Measurements from ENCODE around the gene BEGAIN. TPM values are rescaled to one million over a fixed set of nuclear protein-coding genes. Genes with fewer than 3 reads are reported as not detected.

Gene BEGAIN
- total and polyA plus RNA-seq, 12 donors = 0.39 to 59.0 (median 2.7) TPM

DNA sequence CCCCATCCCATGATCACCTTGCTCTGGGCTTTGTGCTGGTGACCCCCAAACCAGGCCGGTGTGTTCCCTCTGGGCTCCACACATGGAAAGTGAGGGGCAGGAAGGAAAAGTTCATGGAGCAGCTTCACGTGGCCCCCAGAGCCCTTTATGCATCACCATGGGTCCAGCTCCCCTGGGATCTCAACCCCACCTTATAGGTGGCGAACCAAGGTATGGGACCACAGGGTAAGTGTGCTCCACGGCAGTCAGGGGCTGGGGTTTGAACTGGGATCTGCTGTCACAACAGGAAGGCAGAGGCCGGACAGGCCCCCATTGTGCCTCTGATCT lies 7.4 kb upstream of the BEGAIN start:
- Histone ChIP-seq H3K4me3 (no peak overlapping the region), H3K36me3 (replicated peaks in 1 of 2) (no peaks in the 10 kb centered on the region), H3K27ac (no peak overlapping the region), H3K4me1 (replicated peaks in 1 of 2) (no peaks in the 10 kb centered on the region), H3K9me3 (replicated peaks in 1 of 3) (no peaks in the 10 kb centered on the region), H3K27me3 (no peaks in the 10 kb centered on the region)
- TF ChIP-seq POLR2A (IDR thresholded peaks at IDR 0.05) (no peak), CTCF (IDR thresholded peaks at IDR 0.05) (no peak)
- WGBS, 4 donors = 78 to 92% (median 83%) methylated on average over 3 to 5 of the region's 5 CpGs
- DNase-seq = no peak
- intact Hi-C loops (cut with DNase I) = no loop called here

DNA sequence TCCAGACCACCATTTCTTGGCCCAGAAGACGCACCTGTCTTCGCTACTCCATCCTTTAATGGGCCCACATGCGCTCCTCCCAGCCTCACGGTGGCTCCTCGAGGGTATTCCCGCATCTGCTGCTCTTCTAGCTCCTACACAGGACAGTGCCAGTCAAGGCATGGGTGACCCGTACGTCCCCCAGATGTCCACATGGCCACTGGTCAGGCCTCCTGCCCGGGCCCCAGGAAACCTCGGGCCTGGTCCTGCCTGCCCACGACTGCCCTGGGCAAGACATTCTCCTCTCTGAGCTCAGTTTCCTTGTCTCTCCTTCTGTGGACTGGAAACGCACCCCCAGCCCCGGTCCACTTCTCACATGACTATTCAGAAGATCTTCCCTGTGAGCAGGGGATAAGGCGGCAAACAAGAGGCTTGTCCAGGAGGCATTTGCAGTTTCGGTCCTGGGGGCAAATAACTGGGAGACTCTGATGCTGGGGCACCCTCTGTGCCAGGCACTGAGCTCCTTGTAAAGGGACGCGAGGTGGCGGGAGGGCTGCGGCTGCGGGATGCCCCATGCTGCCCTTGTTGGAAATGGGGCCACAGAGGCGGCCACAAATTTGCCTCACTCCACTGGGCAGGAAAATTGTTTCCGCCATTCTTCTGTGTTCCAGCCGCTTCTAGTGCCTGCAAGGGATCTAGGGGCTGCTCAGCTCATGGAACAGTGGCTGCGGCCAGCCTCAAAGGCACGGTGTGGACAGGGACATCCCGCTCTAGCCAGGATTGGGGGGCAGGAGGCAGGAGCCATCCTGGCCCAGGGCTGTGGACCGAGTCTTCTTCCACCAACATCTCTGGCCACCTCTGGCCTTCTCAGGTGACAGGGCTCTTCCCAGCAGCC lies 6.8 kb upstream of the BEGAIN start:
- Histone ChIP-seq H3K4me3 (no peak overlapping the region), H3K4me1 (replicated peaks in 1 of 2) (no peaks in the 10 kb centered on the region), H3K27ac (no peak overlapping the region), H3K9me3 (replicated peaks in 1 of 3) (no peaks in the 10 kb centered on the region), H3K36me3 (replicated peaks in 1 of 2) (no peaks in the 10 kb centered on the region), H3K27me3 (no peaks in the 10 kb centered on the region)
- TF ChIP-seq CTCF (IDR thresholded peaks at IDR 0.05) = no peak
- TF ChIP-seq POLR2A (IDR thresholded peaks at IDR 0.05) = no peak
- intact Hi-C loops (cut with DNase I) = no loop called here
- no peak for DNase-seq
- 86 to 90% (median 89%) methylated on average over 19 to 27 of the region's 27 CpGs for WGBS, 4 donors

- no peak for TF ChIP-seq CTCF (IDR thresholded peaks at IDR 0.05)
- no peak for TF ChIP-seq POLR2A (IDR thresholded peaks at IDR 0.05)
- Histone ChIP-seq H3K36me3 (replicated peaks in 1 of 2) (no peaks in the 10 kb centered on the region), H3K9me3 (replicated peaks in 1 of 3) (no peaks in the 10 kb centered on the region), H3K27ac (no peak overlapping the region), H3K27me3 (no peaks in the 10 kb centered on the region), H3K4me3 (no peak overlapping the region), H3K4me1 (replicated peaks in 1 of 2) (no peaks in the 10 kb centered on the region)
- WGBS, 4 donors = 50 to 68% (median 58%) methylated on average over 3 to 4 of the region's 4 CpGs
- DNase-seq = no peak
- intact Hi-C loops (cut with DNase I) = no loop called here
Measured at GRCh38 chr14:100592972-100593371, 5.8 kb upstream of the BEGAIN start.

GRCh38 chr14:100592461-100592891 lies 5.3 kb upstream of the BEGAIN start:
- intact Hi-C loops (cut with DNase I) = no loop called here
- no peaks in the 10 kb centered on the region for H3K4me1 ChIP-seq (replicated peaks in 1 of 2)
- H3K36me3 ChIP-seq (replicated peaks in 1 of 2) = no peaks in the 10 kb centered on the region
- no peak overlapping the region for H3K27ac ChIP-seq
- no peak overlapping the region for H3K4me3 ChIP-seq
- TF ChIP-seq POLR2A (IDR thresholded peaks at IDR 0.05) = no peak
- TF ChIP-seq CTCF (IDR thresholded peaks at IDR 0.05) = no peak
- no peaks in the 10 kb centered on the region for H3K27me3 ChIP-seq
- no peaks in the 10 kb centered on the region for H3K9me3 ChIP-seq (replicated peaks in 1 of 3)
- no peak for DNase-seq
- 79 to 88% (median 86%) methylated on average over 5 to 10 of the region's 10 CpGs for WGBS, 4 donors

Measured in adrenal gland (tissue), 12 donors.